ENCODE measurements around the gene ZBP1. TPM values are rescaled to one million over a fixed set of nuclear protein-coding genes. Genes with fewer than 3 reads are reported as not detected.
"Not testable (repeated sequence)": the region's sequence is repeated elsewhere in the genome, so short reads cannot be mapped to it uniquely, and the experiment has no call there.

Gene ZBP1
- total RNA-seq, 1 experiment from 2014 or later = not detected

DNA sequence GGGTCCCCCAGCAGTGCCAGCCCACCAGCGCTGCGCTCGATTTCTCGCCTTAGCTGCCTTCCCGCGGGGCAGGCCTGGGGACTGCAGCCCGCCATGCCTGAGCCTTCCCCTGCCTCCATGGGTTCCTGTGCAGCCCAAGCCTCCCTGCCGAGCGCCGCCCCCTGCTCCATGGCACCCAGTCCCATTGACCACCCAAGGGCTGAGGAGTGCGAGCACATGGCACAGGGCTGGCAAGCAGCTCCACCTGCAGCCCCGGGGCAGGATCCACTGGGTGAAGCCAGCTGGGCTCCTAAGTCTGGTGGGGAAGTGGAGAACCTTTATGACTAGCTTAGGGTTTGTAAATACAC, 8.7 kb upstream of the ZBP1 start:
- H3K4me2 ChIP-seq (ENCODE audit: low read length); H3F3A ChIP-seq (ENCODE audit: low read length, unreplicated experiment); H3K36me3 ChIP-seq (ENCODE audit: low read depth, low read length); H3K9ac ChIP-seq (ENCODE audit: low read length); H2AFZ ChIP-seq (ENCODE audit: low read length); POLR2A ChIA-PET (ENCODE audit: unreplicated experiment); H3K27ac ChIP-seq (ENCODE audit: low read length); BruUV-seq (replicated peaks); H3K79me2 ChIP-seq (ENCODE audit: low read length); H3K9me3 ChIP-seq (ENCODE audit: low read length); H3K9me2 ChIP-seq (replicated peaks; ENCODE audit: low read length); CTCF ChIA-PET; ATAC-seq; H3K27me3 ChIP-seq (ENCODE audit: low read length); DNase-seq; H4K20me1 ChIP-seq (ENCODE audit: low read length); H3K4me3 ChIP-seq (ENCODE audit: low read length); H3K4me1 ChIP-seq (ENCODE audit: insufficient read depth, low read length): not testable (repeated sequence)
- intact Hi-C loops (cut with micrococcal nuclease) = loop anchor here (10.0 kb wide), 1 partner anchor 456 kb away; no protein-coding TSS in a partner anchor

DNA sequence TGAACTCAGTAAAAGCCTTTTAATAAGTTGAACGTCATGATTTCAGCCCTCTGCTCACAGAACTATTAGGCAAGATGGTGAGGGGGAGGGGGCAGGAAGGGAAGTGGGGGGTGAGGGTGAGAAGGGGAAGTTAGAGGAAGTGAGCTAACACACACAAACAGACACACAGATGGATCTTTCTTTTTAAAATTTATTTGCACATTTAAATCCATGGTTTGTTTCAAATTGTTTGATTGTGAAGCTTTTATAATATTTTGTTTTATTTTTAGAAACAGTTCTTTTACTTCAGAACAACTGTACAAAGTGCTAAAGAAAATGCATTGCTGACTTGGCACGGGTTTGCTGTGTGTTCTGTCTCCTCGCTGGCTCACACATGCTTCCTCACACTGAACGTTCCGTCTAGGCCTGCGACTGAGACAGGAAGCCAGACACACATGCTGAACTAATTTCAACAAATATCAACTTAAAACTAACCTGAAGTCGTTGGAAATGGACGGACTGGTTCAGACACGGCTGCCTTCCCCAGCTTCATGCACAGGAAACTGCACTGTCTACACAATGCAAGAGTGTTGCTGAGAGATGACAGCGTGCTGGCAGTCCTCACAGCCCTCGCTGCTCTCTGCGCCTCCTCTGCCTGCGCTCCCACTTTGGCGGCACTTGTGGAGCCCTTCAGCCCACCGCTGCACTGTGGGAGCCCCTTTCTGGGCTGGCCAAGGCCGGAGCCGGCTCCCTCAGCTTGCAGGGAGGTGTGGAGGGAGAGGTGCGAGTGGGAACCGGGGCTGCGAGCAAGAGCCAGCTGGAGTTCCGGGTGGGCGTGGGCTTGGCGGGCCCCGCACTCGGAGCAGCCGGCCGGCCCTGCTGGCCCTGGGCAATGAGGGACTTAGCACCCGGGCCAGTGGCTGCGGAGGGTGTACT, 8.1 kb upstream of the ZBP1 start:
- Histone ChIP-seq H3K27ac (ENCODE audit: low read length) (no peak overlapping the region), H2AFZ (ENCODE audit: low read length) (peak overlapping the region; percentile 54), H3K27me3 (ENCODE audit: low read length) (no peaks in the 10 kb centered on the region), H3K9me2 (replicated peaks; ENCODE audit: low read length) (no peaks in the 10 kb centered on the region), H4K20me1 (ENCODE audit: low read length) (no peaks in the 10 kb centered on the region), H3K9me3 (ENCODE audit: low read length) (no peaks in the 10 kb centered on the region), H3K9ac (ENCODE audit: low read length) (no peak overlapping the region), H3K79me2 (ENCODE audit: low read length) (no peaks in the 10 kb centered on the region), H3K4me3 (ENCODE audit: low read length) (no peak overlapping the region), H3F3A (ENCODE audit: low read length, unreplicated experiment) (no peaks in the 10 kb centered on the region), H3K36me3 (ENCODE audit: low read depth, low read length) (no peaks in the 10 kb centered on the region), H3K4me1 (ENCODE audit: insufficient read depth, low read length) (peaks cover 10% of the 10 kb centered on the region), H3K4me2 (ENCODE audit: low read length) (peak overlapping the region; percentile 13; the same call in 1 of the 2 replicates)
- DNase-seq (peak; percentile 51), ATAC-seq (peak; percentile 50; the same call in 1 of the 2 replicates)
- TF ChIP-seq, protein P1, sequence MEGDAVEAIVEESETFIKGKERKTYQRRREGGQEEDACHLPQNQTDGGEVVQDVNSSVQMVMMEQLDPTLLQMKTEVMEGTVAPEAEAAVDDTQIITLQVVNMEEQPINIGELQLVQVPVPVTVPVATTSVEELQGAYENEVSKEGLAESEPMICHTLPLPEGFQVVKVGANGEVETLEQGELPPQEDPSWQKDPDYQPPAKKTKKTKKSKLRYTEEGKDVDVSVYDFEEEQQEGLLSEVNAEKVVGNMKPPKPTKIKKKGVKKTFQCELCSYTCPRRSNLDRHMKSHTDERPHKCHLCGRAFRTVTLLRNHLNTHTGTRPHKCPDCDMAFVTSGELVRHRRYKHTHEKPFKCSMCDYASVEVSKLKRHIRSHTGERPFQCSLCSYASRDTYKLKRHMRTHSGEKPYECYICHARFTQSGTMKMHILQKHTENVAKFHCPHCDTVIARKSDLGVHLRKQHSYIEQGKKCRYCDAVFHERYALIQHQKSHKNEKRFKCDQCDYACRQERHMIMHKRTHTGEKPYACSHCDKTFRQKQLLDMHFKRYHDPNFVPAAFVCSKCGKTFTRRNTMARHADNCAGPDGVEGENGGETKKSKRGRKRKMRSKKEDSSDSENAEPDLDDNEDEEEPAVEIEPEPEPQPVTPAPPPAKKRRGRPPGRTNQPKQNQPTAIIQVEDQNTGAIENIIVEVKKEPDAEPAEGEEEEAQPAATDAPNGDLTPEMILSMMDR (conservative IDR thresholded peaks at IDR 0.05; ENCODE audit: low read depth, low read length) = no peak
- no peak for TF ChIP-seq EZH2 (IDR thresholded peaks at IDR 0.05; ENCODE audit: low read length, unreplicated experiment)
- TF ChIP-seq EZH2phosphoT487 (IDR thresholded peaks at IDR 0.05; ENCODE audit: borderline replicate concordance, low read length) = no peak
- ChIA-PET POLR2A (ENCODE audit: unreplicated experiment) (no interaction called here), CTCF (interaction anchor here (0.7 kb wide), 1 partner anchor 9 kb away, joined by 15 read pairs; no protein-coding TSS in a partner anchor)
- intact Hi-C loops (cut with micrococcal nuclease) = loop anchor here (10.0 kb wide), 1 partner anchor 456 kb away; no protein-coding TSS in a partner anchor
- BruUV-seq (replicated peaks) = no TSS peak

DNA sequence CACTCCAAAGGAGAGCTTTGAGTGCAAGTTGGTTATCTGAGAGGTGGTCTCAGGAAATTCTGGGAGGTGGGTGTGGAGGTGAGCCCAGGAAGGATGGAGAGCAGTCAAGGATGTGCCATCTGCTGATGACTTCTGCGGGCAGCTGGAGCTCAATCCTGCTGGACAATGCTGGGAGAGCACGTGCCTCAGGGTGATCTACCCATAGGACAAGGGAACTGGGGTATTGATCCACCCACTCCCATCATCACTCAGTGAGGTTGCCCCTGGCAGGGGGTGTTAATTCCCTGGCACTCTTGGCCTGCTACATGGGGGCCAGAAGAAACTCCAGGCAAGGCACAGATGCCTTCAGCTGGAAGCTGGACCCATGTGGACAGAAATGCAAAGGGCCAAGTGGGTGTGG, 7.1 kb upstream of the ZBP1 start:
- DNase-seq (no peak), ATAC-seq (no peak)
- no peaks in the 10 kb centered on the region for H3K36me3 ChIP-seq (ENCODE audit: low read depth, low read length)
- TF ChIP-seq EZH2phosphoT487 (IDR thresholded peaks at IDR 0.05; ENCODE audit: borderline replicate concordance, low read length) = no peak
- TF ChIP-seq, protein P1 (conservative IDR thresholded peaks at IDR 0.05; ENCODE audit: low read depth, low read length) = no peak
- no peak for TF ChIP-seq EZH2 (IDR thresholded peaks at IDR 0.05; ENCODE audit: low read length, unreplicated experiment)
- H3K9me2 ChIP-seq (replicated peaks; ENCODE audit: low read length) = no peaks in the 10 kb centered on the region
- no peaks in the 10 kb centered on the region for H3K79me2 ChIP-seq (ENCODE audit: low read length)
- no peak overlapping the region for H3K4me3 ChIP-seq (ENCODE audit: low read length)
- no peaks in the 10 kb centered on the region for H3K27me3 ChIP-seq (ENCODE audit: low read length)
- ChIA-PET POLR2A (ENCODE audit: unreplicated experiment) (no interaction called here), CTCF (interaction anchor here (0.6 to 0.7 kb wide), 2 partner anchors 10 to 111 kb away, joined by 3 to 15 read pairs; no protein-coding TSS in a partner anchor)
- H2AFZ ChIP-seq (ENCODE audit: low read length) = 0 out of 2 replicates have a peak overlapping the region, but pooled peaks have one; percentile 54
- no peak overlapping the region for H3K27ac ChIP-seq (ENCODE audit: low read length)
- intact Hi-C loops (cut with micrococcal nuclease) = loop anchor here (10.0 kb wide), 1 partner anchor 457 kb away; no protein-coding TSS in a partner anchor
- BruUV-seq (replicated peaks) = no TSS peak
- no peaks in the 10 kb centered on the region for H3F3A ChIP-seq (ENCODE audit: low read length, unreplicated experiment)
- no peak overlapping the region for H3K9ac ChIP-seq (ENCODE audit: low read length)
- no peaks in the 10 kb centered on the region for H3K9me3 ChIP-seq (ENCODE audit: low read length)
- H3K4me1 ChIP-seq (ENCODE audit: insufficient read depth, low read length) = peaks cover 19% of the 10 kb centered on the region
- H3K4me2 ChIP-seq (ENCODE audit: low read length) = no peak overlapping the region
- H4K20me1 ChIP-seq (ENCODE audit: low read length) = no peaks in the 10 kb centered on the region
